Panc1 (cell line): ENCODE results near the gene TWNK. TPM values are rescaled to one million over a fixed set of nuclear protein-coding genes. Genes with fewer than 3 reads are reported as not detected.

Source experiments
- ATAC-seq: fragments of 200-7000 bp; cut with Tn5 transposase; 2 replicates; pipeline ENCODE4 v1.9.1; 2020; ENCODE audit warnings: mild to moderate bottlenecking, moderate library complexity
- BruUV-seq: library from RNA; stranded (reverse); fragments of 400-500 nt; replicated peaks from 2 replicates; lab custom pipeline; 2021; lab: Mats Ljungman, UMichigan
- CTCF ChIA-PET: fragments of 300-600 bp; sonication (Branson Sonifier 250); formaldehyde crosslinking; loops from one replicate; lab custom pipeline; 2022; ENCODE audit warnings: antibody characterized with exemption; lab: Charles Lee
- POLR2A ChIA-PET: fragments of 300-600 bp; sonication (Branson Sonifier 250); formaldehyde crosslinking; loops from one replicate; lab custom pipeline; 2022; ENCODE audit warnings: antibody characterized with exemption; lab: Charles Lee
- DNase-seq: peaks from one replicate; pipeline ENCODE4 v3.0.0-alpha.2; 2010; ENCODE audit warnings: low read depth, low spot score
- H3K27ac ChIP-seq: 2 replicates; pipeline ENCODE4 v1.5.1; 2011; ENCODE audit warnings: mild to moderate bottlenecking, low read length, inconsistent platforms
- H3K27me3 ChIP-seq: fragments of 200-500 bp; sonication (Bioruptor generic); 2 replicates; pipeline ENCODE4 v1.6.0; 2014; ENCODE audit warnings: low read length, inconsistent platforms; ENCODE audit not compliant: control insufficient read depth, insufficient read depth
- H3K36me3 ChIP-seq: fragments of 200-500 bp; sonication (Bioruptor generic); 2 replicates; pipeline ENCODE4 v1.5.1; 2014; ENCODE audit warnings: inconsistent platforms, mild to moderate bottlenecking, low read length, moderate library complexity; ENCODE audit not compliant: control insufficient read depth, insufficient read depth
- H3K4me1 ChIP-seq: 2 replicates; pipeline ENCODE4 v1.5.1; 2011; ENCODE audit warnings: inconsistent platforms, mild to moderate bottlenecking, low read length, moderate library complexity; ENCODE audit not compliant: control insufficient read depth, insufficient read depth
- H3K4me3 ChIP-seq, 2 experiments: 2 replicates each; pipeline ENCODE4 v1.5.1; 2011 to 2012; ENCODE audit warnings: low read depth in 2 of 2, low read length in 2 of 2, mild to moderate bottlenecking in 2 of 2, inconsistent platforms in 1 of 2, moderate library complexity in 1 of 2
- H3K9me3 ChIP-seq: fragments of 200-500 bp; sonication (Bioruptor generic); 2 replicates; pipeline ENCODE4 v1.5.1; 2014; ENCODE audit warnings: low read depth, mild to moderate bottlenecking, inconsistent platforms, low read length, moderate library complexity; ENCODE audit not compliant: control insufficient read depth, insufficient read depth
- POLR2AphosphoS5 ChIP-seq: IDR thresholded peaks from 2 replicates; pipeline ENCODE4 v1.6.1; 2012; ENCODE audit warnings: mild to moderate bottlenecking, low read depth, low read length, moderate library complexity
- SIN3A ChIP-seq: IDR thresholded peaks from 2 replicates; pipeline ENCODE4 v1.6.1; 2012; ENCODE audit warnings: low read depth, mild to moderate bottlenecking, low read length, moderate library complexity, borderline replicate concordance; ENCODE audit not compliant: insufficient read depth
- TCF7L2 ChIP-seq: IDR thresholded peaks from 2 replicates; pipeline ENCODE4 v1.6.1; 2011; ENCODE audit warnings: mild to moderate bottlenecking, low read depth, low read length, inconsistent platforms
- in situ Hi-C: cut with HindIII; loops from 2 replicates; pipeline ENCODE4 v1.10.0; 2016; ENCODE audit warnings: low sequenced_read_pairs, low pct_unique_long_range_greater_than_20kb
- intact Hi-C: fragments of 100-400 bp; cut with micrococcal nuclease; formaldehyde crosslinking; loops from one replicate; pipeline ENCODE4 v1.10.0; 2022; ENCODE audit not compliant: unreplicated experiment
- total RNA-seq: library from RNA; stranded (reverse); gene quantifications from one replicate; pipeline ENCODE4 v1.2.1, GENCODE V29; 2021; ENCODE audit not compliant: unreplicated experiment
- TF ChIP-seq, protein P1 (sequence below): fragments of 450-650 bp; IDR thresholded peaks from 2 replicates; pipeline ENCODE4 v1.5.1; 2017; ENCODE audit warnings: mild to moderate bottlenecking
- TF ChIP-seq, protein P2 (sequence below), 2 experiments: IDR thresholded peaks; 2 replicates each; pipeline ENCODE4 v1.6.1; 2011 to 2012; ENCODE audit warnings: low read depth in 2 of 2, control low read depth in 1 of 2, low read length in 1 of 2, mild to moderate bottlenecking in 1 of 2, moderate library complexity in 1 of 2; ENCODE audit not compliant: insufficient read depth in 1 of 2

TWNK gene
- total RNA-seq, 1 experiment from 2014 or later, result 30.5 TPM

- Histone ChIP-seq H3K4me3 (peak overlapping the region; percentile 51 to 56), H3K27ac (peak overlapping the region; percentile 15; the same call in 1 of the 2 replicates), H3K4me1 (peaks cover 10% of the 10 kb centered on the region), H3K36me3 (0 out of 2 replicates have a peak, but pooled peaks cover 1% of the 10 kb centered on the region), H3K27me3 (no peaks in the 10 kb centered on the region), H3K9me3 (no peaks in the 10 kb centered on the region)
- ChIA-PET CTCF (interaction anchor here (1.0 kb wide), 1 partner anchor 43 kb away, joined by 4 read pairs; no protein-coding TSS in a partner anchor), POLR2A (no interaction called here)
- BruUV-seq, result no TSS peak
- intact Hi-C loops, result no loop called here
- in situ Hi-C loops, result no loop called here
- TF ChIP-seq SIN3A, result no peak
- TF ChIP-seq, protein P1, sequence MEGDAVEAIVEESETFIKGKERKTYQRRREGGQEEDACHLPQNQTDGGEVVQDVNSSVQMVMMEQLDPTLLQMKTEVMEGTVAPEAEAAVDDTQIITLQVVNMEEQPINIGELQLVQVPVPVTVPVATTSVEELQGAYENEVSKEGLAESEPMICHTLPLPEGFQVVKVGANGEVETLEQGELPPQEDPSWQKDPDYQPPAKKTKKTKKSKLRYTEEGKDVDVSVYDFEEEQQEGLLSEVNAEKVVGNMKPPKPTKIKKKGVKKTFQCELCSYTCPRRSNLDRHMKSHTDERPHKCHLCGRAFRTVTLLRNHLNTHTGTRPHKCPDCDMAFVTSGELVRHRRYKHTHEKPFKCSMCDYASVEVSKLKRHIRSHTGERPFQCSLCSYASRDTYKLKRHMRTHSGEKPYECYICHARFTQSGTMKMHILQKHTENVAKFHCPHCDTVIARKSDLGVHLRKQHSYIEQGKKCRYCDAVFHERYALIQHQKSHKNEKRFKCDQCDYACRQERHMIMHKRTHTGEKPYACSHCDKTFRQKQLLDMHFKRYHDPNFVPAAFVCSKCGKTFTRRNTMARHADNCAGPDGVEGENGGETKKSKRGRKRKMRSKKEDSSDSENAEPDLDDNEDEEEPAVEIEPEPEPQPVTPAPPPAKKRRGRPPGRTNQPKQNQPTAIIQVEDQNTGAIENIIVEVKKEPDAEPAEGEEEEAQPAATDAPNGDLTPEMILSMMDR, result no peak
- TF ChIP-seq TCF7L2, result no peak
- no peak for TF ChIP-seq POLR2AphosphoS5
- TF ChIP-seq, protein P2, sequence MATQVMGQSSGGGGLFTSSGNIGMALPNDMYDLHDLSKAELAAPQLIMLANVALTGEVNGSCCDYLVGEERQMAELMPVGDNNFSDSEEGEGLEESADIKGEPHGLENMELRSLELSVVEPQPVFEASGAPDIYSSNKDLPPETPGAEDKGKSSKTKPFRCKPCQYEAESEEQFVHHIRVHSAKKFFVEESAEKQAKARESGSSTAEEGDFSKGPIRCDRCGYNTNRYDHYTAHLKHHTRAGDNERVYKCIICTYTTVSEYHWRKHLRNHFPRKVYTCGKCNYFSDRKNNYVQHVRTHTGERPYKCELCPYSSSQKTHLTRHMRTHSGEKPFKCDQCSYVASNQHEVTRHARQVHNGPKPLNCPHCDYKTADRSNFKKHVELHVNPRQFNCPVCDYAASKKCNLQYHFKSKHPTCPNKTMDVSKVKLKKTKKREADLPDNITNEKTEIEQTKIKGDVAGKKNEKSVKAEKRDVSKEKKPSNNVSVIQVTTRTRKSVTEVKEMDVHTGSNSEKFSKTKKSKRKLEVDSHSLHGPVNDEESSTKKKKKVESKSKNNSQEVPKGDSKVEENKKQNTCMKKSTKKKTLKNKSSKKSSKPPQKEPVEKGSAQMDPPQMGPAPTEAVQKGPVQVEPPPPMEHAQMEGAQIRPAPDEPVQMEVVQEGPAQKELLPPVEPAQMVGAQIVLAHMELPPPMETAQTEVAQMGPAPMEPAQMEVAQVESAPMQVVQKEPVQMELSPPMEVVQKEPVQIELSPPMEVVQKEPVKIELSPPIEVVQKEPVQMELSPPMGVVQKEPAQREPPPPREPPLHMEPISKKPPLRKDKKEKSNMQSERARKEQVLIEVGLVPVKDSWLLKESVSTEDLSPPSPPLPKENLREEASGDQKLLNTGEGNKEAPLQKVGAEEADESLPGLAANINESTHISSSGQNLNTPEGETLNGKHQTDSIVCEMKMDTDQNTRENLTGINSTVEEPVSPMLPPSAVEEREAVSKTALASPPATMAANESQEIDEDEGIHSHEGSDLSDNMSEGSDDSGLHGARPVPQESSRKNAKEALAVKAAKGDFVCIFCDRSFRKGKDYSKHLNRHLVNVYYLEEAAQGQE (IDR thresholded peaks at IDR 0.05; ENCODE audit: insufficient read depth in 1 of 2, low read depth in 2 of 2, low read length in 1 of 2), result no peak
- ATAC-seq (peak; percentile 58), DNase-seq (no peak)
Measured at GRCh38 chr10:100968863-100969186, 18.5 kb upstream of the TWNK start.

GRCh38 chr10:100969187-100970075, 17.9 kb upstream of the TWNK start, which contains the start of gene SEMA4G:
Gene SEMA4G (plus strand): TSS chr10:100969504. CDS start chr10:100972913, 3,409 bp downstream.
- no peaks in the 10 kb centered on the region for H3K9me3 ChIP-seq
- no peaks in the 10 kb centered on the region for H3K36me3 ChIP-seq
- peak within 1 kb of the TSS; percentile 51 to 56 for H3K4me3 ChIP-seq
- CTCF ChIA-PET, result interaction anchor here (1.0 to 1.6 kb wide), 3 partner anchors 27 to 45 kb away, joined by 4 to 11 read pairs (median 4); no protein-coding TSS in a partner anchor
- DNase-seq (peak; percentile 13), ATAC-seq (peak; percentile 87)
- no TSS peak for BruUV-seq
- no peaks in the 10 kb centered on the region for H3K27me3 ChIP-seq
- peaks cover 10% of the 10 kb centered on the region for H3K4me1 ChIP-seq
- in situ Hi-C loops, result no loop called here
- POLR2A ChIA-PET, result no interaction called here
- intact Hi-C loops, result no loop called here
- peak within 1 kb of the TSS; percentile 30; the same call in 1 of the 2 replicates for H3K27ac ChIP-seq
- TF ChIP-seq, protein P1, result peak; percentile 89
- TF ChIP-seq POLR2AphosphoS5 (no peak), TCF7L2 (no peak), SIN3A (no peak)
- TF ChIP-seq, protein P2 (IDR thresholded peaks at IDR 0.05; ENCODE audit: insufficient read depth in 1 of 2, low read depth in 2 of 2, low read length in 1 of 2), result no peak
